Measurements from ENCODE around the gene ZNF232.
"Not testable (repeated sequence)": the region's sequence is repeated elsewhere in the genome, so short reads cannot be mapped to it uniquely, and the experiment has no call there.

The ZNF232 gene

DNA sequence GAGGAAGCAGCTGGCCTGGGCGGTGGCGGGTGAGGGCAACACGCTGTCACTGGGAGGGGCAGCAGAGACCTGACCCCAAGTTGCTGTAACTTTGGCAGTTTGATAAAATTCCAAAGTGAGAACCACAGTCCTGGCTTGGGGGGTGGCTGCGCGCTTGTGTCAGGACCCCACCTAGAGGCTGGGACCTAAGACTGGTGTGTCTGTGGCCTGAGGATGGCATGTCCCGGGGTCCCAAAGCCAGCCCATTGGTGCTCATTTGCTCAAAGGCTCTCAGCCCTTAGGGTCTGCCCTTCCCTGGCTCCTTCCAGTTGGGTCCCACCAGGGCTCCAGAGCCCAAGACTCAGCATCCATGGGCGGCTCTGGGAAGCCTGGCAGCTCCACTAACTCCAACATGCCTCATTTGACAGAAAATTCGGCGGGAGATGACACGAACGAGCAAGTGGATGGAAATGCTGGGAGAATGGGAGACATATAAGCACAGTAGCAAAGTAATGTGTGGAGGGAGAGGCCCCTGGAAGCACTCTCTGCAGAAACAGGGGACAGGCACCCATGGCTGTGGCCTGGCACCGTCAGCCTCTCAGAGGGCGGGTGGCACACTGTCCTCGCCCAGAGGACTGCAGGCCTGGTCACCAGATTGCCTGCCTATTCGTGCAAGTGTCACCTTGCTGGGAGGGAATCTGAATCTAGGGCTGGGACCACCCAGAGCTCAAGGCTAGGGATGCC is 21.0 kb upstream of the ZNF232 start:
- H3K36me3 Mint-ChIP-seq; DNase-seq (ENCODE audit: low spot score in 2 of 2); H3K4me3 Mint-ChIP-seq; ATAC-seq; H3K4me1 Mint-ChIP-seq; H3K9me3 Mint-ChIP-seq: not testable (repeated sequence)
- peak overlapping the region; percentile 76 for H3K27ac Mint-ChIP-seq

DNA sequence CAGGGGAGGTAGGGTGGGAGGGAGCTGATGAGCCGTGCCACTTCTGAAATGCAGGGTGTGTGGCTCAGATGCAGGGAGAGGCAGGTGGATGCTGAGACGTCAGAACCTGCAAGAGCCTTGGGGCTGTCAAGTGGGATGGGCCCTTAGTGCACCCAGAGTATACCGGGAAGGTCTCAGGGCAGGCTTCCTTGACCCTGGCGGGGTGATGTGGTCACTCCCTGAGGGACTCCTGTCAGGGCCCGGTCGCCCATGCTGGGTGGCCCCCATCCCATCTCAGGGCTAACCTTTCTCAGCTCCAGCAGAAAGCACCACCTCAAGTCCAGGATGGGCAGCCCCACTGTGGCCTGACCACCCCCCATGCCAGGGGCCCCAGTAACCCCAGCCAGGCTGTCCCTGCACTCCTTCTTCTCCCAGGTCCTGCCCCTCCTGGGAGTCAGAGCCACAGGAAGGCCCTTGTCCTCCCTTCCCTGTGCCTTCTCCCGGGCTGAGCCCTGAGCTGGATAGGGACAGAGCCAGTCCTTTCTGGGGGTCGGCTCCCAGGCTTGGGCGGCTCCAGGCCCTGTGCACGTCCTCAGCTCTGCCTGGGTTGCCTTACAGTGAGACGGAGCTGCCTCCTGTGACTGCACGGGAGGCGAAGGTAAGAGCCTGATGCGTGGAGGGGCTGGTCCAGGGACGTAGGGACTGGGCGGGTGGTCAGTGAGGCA is 20.3 kb upstream of the ZNF232 start:
- not testable (repeated sequence) for H3K4me1 Mint-ChIP-seq, H3K9me3 Mint-ChIP-seq, ATAC-seq, H3K27ac Mint-ChIP-seq, H3K36me3 Mint-ChIP-seq, H3K4me3 Mint-ChIP-seq
- peak in 1 of 2 donors; percentile 44 for DNase-seq (ENCODE audit: low spot score in 2 of 2)

DNA sequence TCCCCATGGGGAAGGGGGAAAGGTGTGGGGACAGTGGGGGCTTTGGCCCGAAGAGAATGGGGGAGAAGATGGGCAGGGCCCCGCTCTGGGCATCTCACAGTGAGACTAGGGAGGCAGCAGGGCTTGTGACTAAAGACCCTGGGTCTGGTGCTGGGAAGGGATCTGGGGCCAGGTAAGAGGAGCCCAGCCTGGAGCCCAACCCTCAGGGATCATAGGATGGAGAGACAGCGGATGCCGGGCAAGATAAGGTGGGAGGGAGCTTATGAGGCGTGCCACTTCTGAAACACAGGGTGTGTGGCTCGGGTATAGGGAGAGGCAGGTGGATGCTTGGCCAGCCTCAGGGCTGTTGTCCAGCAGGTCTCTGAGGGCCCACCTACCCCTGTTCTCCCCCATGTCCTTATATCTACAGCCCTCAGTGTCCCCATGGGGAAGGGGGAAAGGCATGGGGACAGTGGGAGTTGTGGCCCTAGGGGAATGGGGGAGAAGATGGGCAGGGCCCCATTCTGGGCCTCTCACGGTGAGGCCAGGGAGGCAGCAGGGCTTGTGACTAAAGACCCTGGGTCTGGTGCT is 19.6 kb upstream of the ZNF232 start:
- Mint-ChIP-seq H3K4me1 (no peaks in the 10 kb centered on the region), H3K36me3 (no peaks in the 10 kb centered on the region), H3K4me3 (no peak overlapping the region), H3K9me3 (no peaks in the 10 kb centered on the region), H3K27ac (peak overlapping the region; percentile 45)
- DNase-seq (ENCODE audit: low spot score in 2 of 2): peak in 1 of 2 donors; percentile 23
- no peak for ATAC-seq

DNA sequence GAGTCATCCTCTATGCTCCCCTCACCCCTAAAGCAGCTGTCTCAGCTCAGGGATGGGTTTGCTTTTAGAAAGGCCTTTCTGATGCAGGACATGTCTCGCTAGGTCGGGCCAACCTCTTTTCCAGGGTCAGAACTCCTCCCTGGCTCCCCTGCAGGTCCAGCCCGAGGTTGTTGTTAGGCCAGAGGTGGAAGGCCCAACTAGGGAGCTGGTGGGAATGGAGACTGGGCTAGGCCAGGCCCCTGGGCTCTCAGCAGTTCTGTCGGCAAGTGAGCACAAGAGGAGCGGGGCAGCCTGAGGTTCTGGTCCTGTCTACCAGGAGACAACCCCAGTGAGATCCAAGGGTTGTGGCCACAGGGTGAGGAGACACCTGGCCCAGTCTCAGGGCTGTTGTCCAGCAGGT is 19.0 kb upstream of the ZNF232 start:
- H3K36me3 Mint-ChIP-seq; ATAC-seq; H3K4me1 Mint-ChIP-seq; H3K9me3 Mint-ChIP-seq; DNase-seq (ENCODE audit: low spot score in 2 of 2); H3K4me3 Mint-ChIP-seq: not testable (repeated sequence)
- peak overlapping the region; percentile 45 for H3K27ac Mint-ChIP-seq

DNA sequence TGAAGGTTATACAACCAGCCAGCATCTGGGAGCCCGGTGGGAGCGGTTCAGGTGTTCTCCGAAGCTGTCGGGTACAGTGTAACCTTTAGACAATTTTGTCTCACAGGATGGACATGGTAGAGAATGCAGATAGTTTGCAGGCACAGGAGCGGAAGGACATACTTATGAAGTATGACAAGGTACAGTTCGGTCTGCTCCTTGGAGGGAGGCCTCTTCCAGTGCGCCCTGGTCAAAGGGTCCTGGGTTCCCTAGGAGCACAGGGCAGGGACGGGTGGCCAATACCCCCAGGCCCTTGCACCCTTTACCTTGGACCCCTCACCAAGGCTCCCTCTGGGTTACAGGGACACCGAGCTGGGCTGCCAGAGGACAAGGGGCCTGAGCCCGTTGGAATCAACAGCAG is 18.6 kb upstream of the ZNF232 start:
- not testable (repeated sequence) for ATAC-seq, H3K9me3 Mint-ChIP-seq, H3K27ac Mint-ChIP-seq, H3K4me1 Mint-ChIP-seq, H3K4me3 Mint-ChIP-seq, H3K36me3 Mint-ChIP-seq
- peak in 1 of 2 donors; percentile 34 for DNase-seq (ENCODE audit: low spot score in 2 of 2)

DNA sequence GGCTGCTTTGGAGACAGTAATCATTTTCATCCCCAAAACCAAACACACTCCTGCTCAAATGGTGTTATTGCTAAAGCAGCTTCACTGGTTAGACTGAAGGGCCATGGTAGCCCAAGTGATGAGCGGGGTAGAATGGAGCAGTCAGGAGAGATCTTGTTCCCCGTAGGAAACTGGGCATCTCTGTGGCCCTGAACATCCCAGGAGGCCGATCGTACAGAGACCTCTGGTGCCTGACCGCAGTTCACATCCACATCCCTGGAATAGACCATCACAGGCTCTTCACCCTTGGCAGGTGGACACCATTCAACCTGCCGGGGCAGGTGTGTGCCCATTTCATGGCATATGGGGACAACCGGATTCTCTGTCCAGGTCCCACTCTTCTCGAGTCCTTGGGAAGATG is 18.1 kb upstream of the ZNF232 start:
- H3K4me1 Mint-ChIP-seq: not testable (repeated sequence)

DNA sequence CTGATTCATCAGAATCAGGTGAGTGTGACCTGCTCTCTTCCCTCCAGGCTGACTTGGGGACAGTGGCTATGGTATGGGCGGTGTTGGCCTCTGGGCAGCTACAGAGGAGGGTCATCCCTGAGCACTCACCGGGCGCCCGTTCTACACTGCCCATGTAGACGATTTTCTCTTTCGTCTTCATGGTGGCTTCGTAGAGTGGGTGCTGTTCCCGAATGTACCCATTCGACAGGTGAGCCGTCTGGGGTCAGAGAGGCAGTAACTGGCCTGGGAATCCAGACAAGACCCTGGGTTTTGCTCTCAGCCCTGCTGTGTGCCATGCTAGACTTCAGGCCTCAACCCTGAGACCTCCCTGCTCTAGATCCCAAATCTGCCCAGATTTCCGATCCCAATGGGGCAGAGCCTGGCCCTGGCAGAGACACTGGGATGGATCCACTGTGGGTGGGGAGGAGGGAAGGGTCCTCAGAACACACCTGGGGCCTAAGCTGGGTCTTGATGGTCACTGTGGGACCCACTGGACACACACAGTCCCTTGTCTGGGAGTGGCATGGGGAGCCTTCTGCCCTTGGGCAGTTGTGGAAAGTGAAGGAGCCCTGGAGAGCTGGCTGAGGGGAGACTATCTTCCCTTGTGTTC is 17.3 kb upstream of the ZNF232 start:
- Mint-ChIP-seq H3K9me3 (no peaks in the 10 kb centered on the region), H3K4me3 (no peak overlapping the region), H3K36me3 (no peaks in the 10 kb centered on the region), H3K27ac (no peak overlapping the region), H3K4me1 (no peaks in the 10 kb centered on the region)
- peak in 1 of 2 donors; percentile 38 for DNase-seq (ENCODE audit: low spot score in 2 of 2)
- ATAC-seq: no peak

More for the DNA sequence above, 18.1 kb upstream of the ZNF232 start:
- DNase-seq (ENCODE audit: low spot score in 2 of 2); H3K9me3 Mint-ChIP-seq; H3K27ac Mint-ChIP-seq; ATAC-seq; H3K4me3 Mint-ChIP-seq; H3K36me3 Mint-ChIP-seq: not testable (repeated sequence)

DNA sequence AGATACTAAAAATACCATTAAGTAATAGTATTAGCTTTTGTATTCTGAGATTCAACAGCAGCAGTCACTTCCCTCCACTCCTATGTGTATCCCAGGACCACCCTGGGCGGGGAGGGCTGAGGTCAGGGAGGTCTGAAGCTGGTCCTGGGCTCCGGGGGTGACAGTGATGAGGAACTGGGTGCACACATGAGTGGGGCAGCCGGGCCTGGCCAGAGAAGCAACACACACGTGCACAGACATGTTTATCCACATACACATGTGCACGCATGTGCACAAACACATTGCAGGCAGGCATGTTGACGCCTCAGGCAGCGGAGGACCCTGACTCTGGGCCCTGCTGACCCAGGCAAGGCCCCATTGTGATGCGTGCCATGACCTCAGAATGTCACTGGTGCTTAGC is 16.7 kb upstream of the ZNF232 start:
- ATAC-seq, H3K9me3 Mint-ChIP-seq: not testable (repeated sequence)

DNA sequence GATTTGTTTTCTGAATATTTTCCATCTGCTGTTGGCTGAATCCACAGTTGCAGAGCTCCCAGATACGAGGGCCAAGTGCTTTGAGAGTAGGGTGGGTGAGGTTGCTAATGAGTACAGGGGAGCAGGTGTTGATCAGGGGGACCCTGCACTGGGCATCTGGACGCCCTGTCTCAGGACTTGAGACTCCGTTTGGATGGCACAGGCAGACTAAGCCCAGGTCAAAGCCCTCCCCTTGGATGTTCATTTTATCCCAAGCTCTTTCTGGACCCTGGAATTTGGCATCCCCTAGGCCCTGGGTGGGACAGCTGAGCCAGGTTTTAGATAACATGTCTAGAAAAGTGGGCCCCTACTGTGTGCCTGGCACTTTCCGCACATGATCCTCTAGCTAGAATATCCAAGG is 16.2 kb upstream of the ZNF232 start:
- no peaks in the 10 kb centered on the region for H3K36me3 Mint-ChIP-seq
- H3K4me1 Mint-ChIP-seq: no peaks in the 10 kb centered on the region
- ATAC-seq (no peak), DNase-seq (ENCODE audit: low spot score in 2 of 2) (peak in 1 of 2 donors; percentile 40)
- no peaks in the 10 kb centered on the region for H3K9me3 Mint-ChIP-seq
- no peak overlapping the region for H3K27ac Mint-ChIP-seq
- H3K4me3 Mint-ChIP-seq: no peak overlapping the region

More for the DNA sequence above, 16.7 kb upstream of the ZNF232 start:
- H3K27ac Mint-ChIP-seq, H3K4me1 Mint-ChIP-seq, H3K4me3 Mint-ChIP-seq, H3K36me3 Mint-ChIP-seq: not testable (repeated sequence)
- peak in 1 of 2 donors; percentile 40 for DNase-seq (ENCODE audit: low spot score in 2 of 2)

DNA sequence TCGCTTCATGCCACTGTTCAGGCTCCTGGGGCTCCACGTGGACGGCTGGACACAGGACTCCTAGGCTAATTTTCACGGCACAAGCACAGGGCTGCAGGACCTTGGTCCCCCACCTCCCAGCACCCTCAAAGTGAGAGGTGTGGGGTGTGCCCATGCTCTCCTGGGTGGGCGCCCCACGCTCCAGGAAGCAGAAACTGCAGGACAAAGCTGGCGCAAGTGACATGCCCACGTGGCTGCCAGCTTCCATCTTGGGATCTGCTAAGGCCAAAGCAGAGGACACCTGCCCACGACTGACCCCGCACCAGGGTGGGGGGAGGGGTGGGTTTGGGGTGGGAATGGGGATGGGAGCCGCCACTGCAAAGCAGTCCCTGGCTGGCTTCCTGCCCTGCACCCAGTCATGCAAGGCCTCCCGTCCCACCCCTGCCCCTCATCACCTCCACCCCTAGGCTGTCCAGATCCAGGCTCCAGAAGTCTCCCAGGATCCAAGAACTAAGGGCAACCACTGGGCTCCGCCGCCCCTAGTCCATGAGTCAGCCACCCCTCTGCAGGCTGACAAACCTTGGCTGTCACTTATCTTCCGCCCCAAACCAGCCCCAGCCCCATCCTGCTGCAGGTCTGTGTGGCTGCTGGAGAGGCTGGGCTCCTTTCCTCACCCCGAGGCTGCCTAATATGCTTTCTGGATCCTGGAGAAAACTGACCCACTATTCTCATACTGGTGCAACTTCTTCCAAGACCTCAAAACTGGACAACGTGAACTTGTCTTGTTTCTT is 15.2 kb upstream of the ZNF232 start:
- H3K27ac Mint-ChIP-seq: no peak overlapping the region
- DNase-seq (ENCODE audit: low spot score in 2 of 2): peak in 1 of 2 donors; percentile 25
- peaks cover 2% of the 10 kb centered on the region for H3K4me1 Mint-ChIP-seq
- no peak overlapping the region for H3K4me3 Mint-ChIP-seq
- H3K36me3 Mint-ChIP-seq: no peaks in the 10 kb centered on the region
- no peaks in the 10 kb centered on the region for H3K9me3 Mint-ChIP-seq
- no peak for ATAC-seq

DNA sequence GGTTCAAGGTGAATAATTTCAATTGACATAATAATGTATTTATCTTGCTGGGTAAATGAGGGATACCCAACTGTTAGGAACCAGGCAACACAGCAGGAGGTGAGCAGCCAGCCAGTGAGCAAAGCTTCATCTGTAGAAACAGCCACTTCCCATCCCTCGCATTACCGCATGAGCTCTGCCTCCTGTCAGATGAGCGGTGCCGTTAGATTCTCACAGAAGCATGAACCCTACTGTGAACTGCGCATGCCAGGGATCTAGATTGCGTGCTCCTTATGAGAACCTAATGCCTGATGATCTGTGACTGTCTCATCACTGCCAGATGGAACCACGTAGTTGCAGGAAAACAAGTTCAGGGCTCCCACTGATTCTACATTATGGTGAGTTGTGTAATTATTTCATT is 13.2 kb upstream of the ZNF232 start:
- H3K4me3 Mint-ChIP-seq, ATAC-seq, H3K4me1 Mint-ChIP-seq, H3K36me3 Mint-ChIP-seq, H3K9me3 Mint-ChIP-seq, H3K27ac Mint-ChIP-seq: not testable (repeated sequence)
- peak in 1 of 2 donors; percentile 35 for DNase-seq (ENCODE audit: low spot score in 2 of 2)

DNA sequence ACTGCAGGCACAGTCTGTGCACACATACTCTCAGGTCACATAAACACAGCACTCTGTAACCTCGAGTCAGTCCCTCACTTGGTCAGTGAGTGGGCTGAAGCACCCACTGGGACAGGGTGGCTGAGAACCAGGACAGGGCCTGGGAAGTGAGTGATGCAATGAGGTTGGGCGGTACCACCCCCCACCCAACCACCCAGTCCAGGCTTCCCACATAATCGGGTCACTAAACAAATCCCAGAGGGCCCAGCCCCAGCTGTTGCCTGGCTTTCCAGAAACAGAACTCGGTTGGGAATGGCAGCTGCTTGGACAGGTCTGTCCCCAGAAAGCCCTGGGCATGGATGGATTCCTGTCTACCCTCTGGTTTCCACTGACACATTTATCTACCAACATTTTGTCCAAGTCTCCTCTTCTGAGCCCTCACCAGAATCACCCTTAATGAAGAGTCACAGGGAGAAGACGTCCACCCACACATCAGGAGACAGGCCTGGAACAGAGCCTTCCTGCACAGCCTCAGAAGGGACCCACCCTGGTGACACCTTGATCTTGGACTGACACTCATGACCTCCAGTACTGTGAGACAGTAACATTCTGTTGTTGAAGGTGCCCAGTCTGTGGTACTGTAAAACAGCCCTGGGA is 12.6 kb upstream of the ZNF232 start:
- H3K4me3 Mint-ChIP-seq; H3K4me1 Mint-ChIP-seq; DNase-seq (ENCODE audit: low spot score in 2 of 2); H3K36me3 Mint-ChIP-seq; H3K27ac Mint-ChIP-seq; ATAC-seq; H3K9me3 Mint-ChIP-seq: not testable (repeated sequence)

DNA sequence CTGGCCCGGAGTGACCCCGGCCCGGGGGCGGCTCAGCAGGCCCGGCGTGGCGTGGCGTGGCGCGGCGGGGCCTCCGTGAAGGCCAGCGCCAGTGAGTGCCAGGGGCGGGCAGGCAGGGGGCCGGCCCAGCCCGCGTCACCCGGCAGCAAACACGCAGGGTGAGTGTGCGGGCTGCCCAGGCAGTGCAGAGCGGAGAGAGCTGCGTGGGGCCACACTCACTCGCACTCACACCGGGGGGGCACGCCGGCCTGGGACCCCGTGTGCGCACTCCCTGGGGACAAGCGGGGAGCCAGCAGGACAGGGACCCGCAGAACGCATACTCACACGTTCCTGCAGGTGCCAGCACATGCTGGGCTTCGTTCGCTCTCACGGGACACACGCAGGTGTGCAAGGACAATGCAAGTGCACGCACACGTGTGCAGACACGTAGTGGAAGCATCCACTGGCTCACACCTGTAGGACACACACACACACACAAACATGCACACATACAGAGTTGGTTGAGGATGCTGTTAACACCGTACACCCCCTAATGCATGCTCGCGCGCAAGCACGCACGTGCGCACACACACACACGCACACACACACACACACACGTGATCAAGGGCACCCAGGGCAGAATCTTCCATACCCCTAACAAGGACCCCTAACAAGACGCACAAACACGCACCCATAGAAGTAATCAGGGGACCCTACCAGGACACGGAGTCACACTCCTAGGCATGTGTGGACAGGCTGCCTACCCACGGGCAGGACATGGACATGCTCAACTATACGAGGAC is 11.9 kb upstream of the ZNF232 start:
- Mint-ChIP-seq H3K9me3 (no peaks in the 10 kb centered on the region), H3K27ac (no peak overlapping the region), H3K36me3 (no peaks in the 10 kb centered on the region), H3K4me1 (peaks cover 7% of the 10 kb centered on the region), H3K4me3 (no peak overlapping the region)
- DNase-seq (ENCODE audit: low spot score in 2 of 2) (no peak), ATAC-seq (peak; percentile 51)

Data from stimulated activated effector memory CD8-positive, alpha-beta T cell treated with anti-CD3 and anti-CD28 coated beads, Interleukin-12 subunit alpha, Interleukin-12 subunit beta, amount 100 ng/mL, for 72 hours (primary cell).